NOMO-1 treated with DMSO at 0.1 percent for 48 hours (cell line): ENCODE measurements around the gene TCF7.
A peak's percentile ranks its signal among the peaks of the same experiment; 100 is the strongest.
"Not testable (repeated sequence)": the region's sequence is repeated elsewhere in the genome, so short reads cannot be mapped to it uniquely, and the experiment has no call there.

ENCODE experiments used
- DNase-seq: peaks from one replicate; lab custom pipeline; 2025; ENCODE audit not compliant: unreplicated experiment; lab: John Stamatoyannopoulos, UW

The TCF7 gene

DNA sequence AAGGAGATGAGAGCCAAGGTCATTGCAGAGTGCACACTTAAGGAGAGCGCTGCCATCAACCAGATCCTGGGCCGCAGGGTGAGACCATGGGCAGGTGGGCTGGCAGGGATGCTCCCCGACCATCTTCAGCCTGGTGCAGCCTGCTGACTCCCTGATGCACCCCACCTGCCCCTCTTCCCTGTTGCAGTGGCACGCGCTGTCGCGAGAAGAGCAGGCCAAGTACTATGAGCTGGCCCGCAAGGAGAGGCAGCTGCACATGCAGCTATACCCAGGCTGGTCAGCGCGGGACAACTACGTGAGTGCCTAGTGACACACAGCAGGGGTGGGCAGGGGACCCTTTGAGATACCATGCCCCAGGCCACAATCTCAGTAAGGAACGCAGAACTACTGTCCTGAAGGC lies 28.3 kb downstream of the TCF7 start:
- DNase-seq: no peak

DNA sequence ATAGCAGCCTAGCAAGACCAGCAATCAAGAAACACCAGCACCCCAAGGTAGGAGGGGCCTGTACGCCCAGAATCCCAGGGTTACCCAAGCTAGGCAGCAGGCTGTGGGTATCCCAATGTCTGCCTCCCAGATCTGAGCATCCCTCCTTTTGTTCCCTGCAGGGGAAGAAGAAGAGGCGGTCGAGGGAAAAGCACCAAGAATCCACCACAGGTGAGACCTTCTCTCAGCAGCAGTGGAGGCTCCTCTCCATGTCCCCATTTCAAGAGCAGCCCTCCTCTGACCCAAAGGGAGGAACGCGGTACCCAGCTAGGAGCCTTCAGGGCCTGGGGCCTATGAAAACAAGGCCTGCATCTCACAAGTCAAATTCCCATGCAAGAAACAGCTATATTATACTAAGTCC lies 28.9 kb downstream of the TCF7 start:
- DNase-seq: no peak

DNA sequence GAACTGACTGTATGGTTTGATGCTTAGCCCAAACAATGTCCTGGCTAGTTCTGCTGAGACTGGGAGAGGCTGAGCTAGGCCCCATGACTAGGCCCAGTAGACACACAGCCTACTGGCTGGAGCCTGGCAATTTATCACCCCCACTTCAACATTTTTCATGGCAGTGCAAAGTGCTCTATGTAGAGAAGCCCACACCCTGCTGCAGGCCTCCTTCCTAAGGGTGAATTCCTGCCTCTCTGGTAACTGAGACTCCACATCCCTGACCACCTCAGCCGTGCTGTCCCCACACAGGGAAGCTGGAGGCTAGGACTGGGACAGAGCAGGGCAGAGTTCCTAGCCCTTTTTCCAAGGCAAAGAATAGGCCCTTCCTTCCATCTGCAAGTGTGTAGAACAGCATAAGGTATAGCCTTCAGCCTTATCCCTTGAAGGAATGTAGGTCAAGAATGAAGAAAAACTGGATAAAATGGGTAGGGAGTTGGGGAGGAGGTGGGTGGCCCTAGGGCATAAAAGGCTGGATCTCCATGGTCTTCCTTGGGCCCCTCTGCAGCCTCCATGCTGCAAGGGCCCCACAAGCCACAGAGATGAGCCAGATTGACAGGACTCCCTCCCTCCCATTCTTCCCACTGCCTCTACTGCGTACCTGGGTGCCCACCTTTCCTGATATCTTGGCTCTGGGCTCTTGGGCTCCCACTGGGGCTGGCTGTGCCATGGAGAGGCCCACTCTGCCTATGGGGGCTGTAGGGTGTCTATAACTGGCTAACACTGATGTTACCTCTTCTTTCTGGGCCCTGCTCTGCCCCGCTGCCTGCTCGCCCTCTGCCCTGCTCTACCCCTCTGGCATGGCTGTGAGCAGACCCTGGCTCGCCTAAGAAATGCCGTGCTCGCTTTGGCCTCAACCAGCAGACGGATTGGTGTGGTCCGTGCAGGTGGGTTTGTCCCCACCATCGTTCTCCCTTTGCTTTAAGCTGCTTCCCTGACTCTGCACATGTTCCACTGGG lies 29.8 kb downstream of the TCF7 start:
- DNase-seq: no peak

GRCh38 chr5:134145041-134145757 lies 30.7 kb downstream of the TCF7 start:
- no peak for DNase-seq

- DNase-seq: peak; percentile 30
Measured at GRCh38 chr5:134145779-134146581, 31.5 kb downstream of the TCF7 start.

- DNase-seq: no peak
Measured at GRCh38 chr5:134146651-134147518, 32.4 kb downstream of the TCF7 start.

GRCh38 chr5:134148316-134148715 lies 33.8 kb downstream of the TCF7 start:
- no peak for DNase-seq

DNA sequence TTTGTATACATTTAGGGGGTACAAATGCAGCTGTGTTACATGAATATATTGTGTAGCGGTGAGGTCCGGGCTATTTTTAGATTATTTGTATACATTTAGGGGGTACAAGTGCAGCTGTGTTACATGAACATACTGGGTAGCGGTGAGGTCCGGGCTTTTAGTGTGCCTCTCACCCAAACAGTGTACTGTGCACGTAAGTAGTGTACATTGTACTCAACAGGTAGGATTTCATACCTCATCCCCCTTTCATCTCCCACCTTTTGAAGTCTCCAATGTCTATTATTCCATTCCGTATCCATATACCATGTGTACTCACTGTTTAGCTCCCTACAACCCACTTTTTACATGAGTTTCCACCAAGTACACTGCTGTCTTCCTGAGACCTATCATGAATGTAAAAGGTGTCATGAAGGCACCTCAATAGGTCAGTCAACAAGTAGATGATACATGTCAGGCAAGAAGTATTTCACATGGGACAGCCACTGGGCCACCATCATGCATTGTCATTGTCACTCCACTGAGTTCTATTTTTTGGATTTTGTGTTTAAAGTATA lies 34.6 kb downstream of the TCF7 start:
- DNase-seq: no peak

GRCh38 chr5:134149571-134150303 lies 35.3 kb downstream of the TCF7 start:
- no peak for DNase-seq

DNA sequence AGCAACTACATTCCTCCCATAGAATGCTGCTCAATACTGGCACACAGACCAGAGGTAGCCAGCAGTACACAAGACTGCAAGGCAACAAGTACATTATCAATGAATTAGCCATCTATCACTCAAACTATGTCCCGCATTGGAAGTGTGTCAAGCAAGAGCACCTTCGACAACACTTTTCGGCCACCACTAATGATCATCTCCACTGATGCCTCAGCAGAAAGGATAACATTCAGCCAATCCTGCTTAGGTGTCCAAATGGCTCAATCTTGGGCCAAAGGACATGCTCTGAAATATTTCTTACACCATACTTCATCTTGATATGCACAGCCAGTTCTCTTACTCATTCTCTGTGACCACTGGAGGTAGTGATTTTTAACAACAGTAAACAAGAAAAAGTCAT lies 37.2 kb downstream of the TCF7 start:
- DNase-seq: no peak

GRCh38 chr5:134152173-134152832 lies 37.8 kb downstream of the TCF7 start:
- not testable (repeated sequence) for DNase-seq

- no peak for DNase-seq
Measured at GRCh38 chr5:134153241-134153640, 38.8 kb downstream of the TCF7 start.

DNA sequence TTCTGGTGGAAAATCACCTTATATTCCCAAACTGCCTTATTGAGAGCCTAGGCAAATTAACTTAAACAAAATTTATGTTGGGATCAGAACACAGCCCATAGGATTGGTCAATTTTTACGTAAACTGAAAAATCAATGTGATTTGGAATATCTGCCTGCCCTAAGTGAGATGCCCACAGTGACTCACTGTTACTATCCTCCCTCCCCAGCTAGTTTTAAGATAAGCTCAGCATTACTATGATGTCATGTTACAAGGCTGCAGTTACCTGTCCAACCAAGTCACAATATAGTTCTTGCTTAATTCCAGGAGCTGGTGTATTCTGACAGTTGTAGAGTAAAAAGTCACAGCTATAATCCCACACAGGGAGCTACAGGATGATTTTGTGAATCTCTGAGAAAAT lies 39.2 kb downstream of the TCF7 start:
- no peak for DNase-seq

DNA sequence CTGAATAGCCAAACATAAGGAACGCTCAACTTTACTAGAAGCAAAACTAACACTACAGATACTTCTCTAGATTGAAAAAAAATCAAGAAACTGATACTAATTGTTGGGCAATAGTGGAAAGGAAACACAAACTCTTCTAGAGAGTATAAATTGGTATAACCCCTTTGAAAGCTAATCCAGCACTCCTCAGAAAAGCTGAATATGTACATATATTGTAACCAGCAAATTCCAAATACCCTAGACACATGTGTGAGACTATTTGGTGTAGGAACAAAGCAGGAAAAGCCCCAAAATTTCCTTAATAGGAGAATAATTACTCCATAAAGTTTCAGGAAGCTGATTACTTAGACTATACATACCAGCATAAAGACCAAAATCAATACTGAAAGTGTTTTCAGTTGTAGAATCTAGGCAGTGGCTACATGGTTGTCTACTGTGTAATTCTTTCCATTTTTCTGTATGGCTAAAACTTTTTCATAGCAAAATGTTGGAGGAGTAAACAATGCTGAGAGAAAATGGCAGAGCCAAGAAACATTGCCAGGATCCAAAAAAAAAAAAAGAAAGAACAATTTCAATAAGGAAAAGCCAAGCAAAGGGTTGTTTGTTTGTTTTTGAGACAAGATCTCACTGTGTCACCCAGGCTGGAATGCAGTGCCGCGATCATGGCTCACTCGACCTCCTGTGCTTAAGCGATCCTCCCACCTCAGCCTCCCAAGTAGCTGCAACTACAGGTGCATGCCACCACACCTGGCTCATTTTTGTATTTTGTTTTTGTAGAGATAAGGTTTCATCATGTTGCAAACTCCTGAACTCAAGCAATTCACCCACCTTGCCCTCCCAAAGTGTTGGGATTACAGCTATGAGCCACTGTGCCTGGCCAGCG lies 47.3 kb downstream of the TCF7 start:
- DNase-seq: no peak

DNA sequence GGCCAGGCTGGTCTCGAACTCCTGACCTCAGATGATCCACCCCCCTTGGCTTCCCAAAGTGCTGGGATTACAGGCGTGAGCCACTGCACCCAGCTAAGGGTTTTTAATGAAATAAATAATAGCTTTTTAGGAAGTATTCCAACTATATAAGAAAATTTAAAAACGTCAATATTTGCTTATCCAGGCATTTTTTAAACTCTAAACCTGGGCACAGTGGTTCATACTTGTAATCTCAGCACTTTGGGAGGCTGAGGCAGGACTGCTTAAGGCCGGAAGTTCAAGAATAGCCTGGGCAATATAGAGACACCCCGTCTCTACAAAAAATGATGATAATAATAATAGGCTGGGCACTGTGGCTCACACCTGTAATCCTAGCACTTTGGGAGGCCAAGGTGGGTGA lies 48.1 kb downstream of the TCF7 start:
- no peak for DNase-seq

DNA sequence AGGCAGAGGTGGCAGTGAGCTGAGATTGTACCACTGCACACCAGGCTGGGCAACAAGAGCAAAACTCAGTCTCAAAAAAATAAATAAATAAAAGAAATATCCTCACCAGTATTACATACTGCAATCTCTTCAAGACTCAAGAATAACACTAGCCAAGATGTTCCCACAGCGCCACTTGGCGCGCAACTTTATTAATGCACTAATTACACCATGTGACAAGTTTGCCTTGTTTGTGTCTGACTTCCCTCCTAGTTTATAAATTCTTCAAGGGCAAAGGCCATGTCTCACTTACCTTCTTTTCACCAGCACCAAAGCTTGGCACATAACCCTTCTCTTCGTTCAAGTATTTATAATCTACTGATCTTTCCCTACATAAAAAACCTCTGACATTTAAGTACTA lies 57.5 kb downstream of the TCF7 start:
- no peak for DNase-seq

GRCh38 chr5:134174841-134175839 lies 60.7 kb downstream of the TCF7 start:
- peak; percentile 19 for DNase-seq
